Fibroblast of skin of scalp (primary cell): ENCODE data around the gene API5.

Experiments
- DNase-seq: peaks from one replicate; pipeline ENCODE4 v3.0.0-alpha.2; 2013

Gene API5

GRCh38 chr11:43359422-43359818 is 47.6 kb downstream of the API5 start:
- DNase-seq: peak; percentile 2

GRCh38 chr11:43360361-43361032 is 48.7 kb downstream of the API5 start:
- peak; percentile 13 for DNase-seq

- peak; percentile 38 for DNase-seq
Measured at GRCh38 chr11:43366677-43367076, 54.9 kb downstream of the API5 start.

- DNase-seq: no peak
Measured at GRCh38 chr11:43367382-43368178, 55.8 kb downstream of the API5 start.

GRCh38 chr11:43376065-43376464 is 64.3 kb downstream of the API5 start:
- no peak for DNase-seq

GRCh38 chr11:43376594-43376993 is 64.8 kb downstream of the API5 start:
- peak; percentile 77 for DNase-seq

- no peak for DNase-seq
Measured at GRCh38 chr11:43377389-43377788, 65.6 kb downstream of the API5 start.

GRCh38 chr11:43378897-43379296 is 67.1 kb downstream of the API5 start:
- DNase-seq: no peak

GRCh38 chr11:43381802-43382201 is 70.0 kb downstream of the API5 start:
- DNase-seq: no peak

GRCh38 chr11:43382614-43383013 is 70.8 kb downstream of the API5 start:
- no peak for DNase-seq

- no peak for DNase-seq
Measured at GRCh38 chr11:43384393-43384792, 72.6 kb downstream of the API5 start.

GRCh38 chr11:43392713-43393112 is 80.9 kb downstream of the API5 start:
- no peak for DNase-seq

GRCh38 chr11:43393765-43394355 is 82.1 kb downstream of the API5 start:
- no peak for DNase-seq
